BLaER1 treated with 17β-estradiol and CSF1 and Interleukin-3, amounts not matched to agents 10 nM and 100 nM (cell line): ENCODE data around the gene ABLIM2.

Source experiments
- H3K27ac ChIP-seq, 11 experiments: shearing (Covaris generic); formaldehyde crosslinking; 2 replicates each; pipeline ENCODE4 v1.8.1; 2022
- H3K27me3 ChIP-seq, 11 experiments: shearing (Covaris generic); formaldehyde crosslinking; 2 replicates each; pipeline ENCODE4 v1.8.1; 2022
- H3K36me3 ChIP-seq, 11 experiments: shearing (Covaris generic); formaldehyde crosslinking; 2 replicates each; pipeline ENCODE4 v1.8.1; 2022
- H3K4me1 ChIP-seq, 10 experiments: shearing (Covaris generic); formaldehyde crosslinking; 2 replicates each; pipeline ENCODE4 v1.8.1; 2022
- H3K4me2 ChIP-seq, 11 experiments: shearing (Covaris generic); formaldehyde crosslinking; 2 replicates each; pipeline ENCODE4 v1.8.1; 2022
- H3K4me3 ChIP-seq, 10 experiments: shearing (Covaris generic); formaldehyde crosslinking; 2 replicates each; pipeline ENCODE4 v1.8.1; 2022
- H3K9ac ChIP-seq, 11 experiments: shearing (Covaris generic); formaldehyde crosslinking; 2 replicates each; pipeline ENCODE4 v1.8.1; 2022
- H3K9me3 ChIP-seq, 11 experiments: shearing (Covaris generic); formaldehyde crosslinking; replicated peaks in 1 of 11; 2 replicates each; pipeline ENCODE4 v1.8.1; 2022
- H4K20me1 ChIP-seq, 11 experiments: shearing (Covaris generic); formaldehyde crosslinking; 2 replicates each; pipeline ENCODE4 v1.8.1; 2022
- Cebpa-rat ChIP-seq, 11 experiments: shearing (Covaris generic); IDR thresholded peaks; 2 replicates each; pipeline ENCODE4 v1.8.1; 2022

ABLIM2 gene

DNA sequence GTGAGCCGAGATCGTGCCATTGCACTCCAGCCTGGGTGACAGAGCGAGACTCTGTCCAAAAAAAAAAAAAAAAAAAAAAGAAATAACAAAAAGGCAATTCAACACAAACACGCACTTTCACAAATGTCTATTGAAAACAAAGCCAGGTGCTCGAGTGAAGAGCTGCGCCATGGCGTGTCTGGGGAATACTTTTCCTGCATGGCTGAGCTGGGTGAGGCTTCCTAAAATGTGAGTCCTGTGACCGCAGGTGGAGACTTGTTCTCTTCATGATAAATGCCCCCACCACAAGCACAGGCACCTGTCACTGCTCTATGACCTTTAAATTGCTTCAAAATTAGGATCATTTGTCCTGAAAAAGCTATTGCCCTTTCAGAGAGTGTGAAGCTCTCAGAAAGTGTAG is 4.0 kb upstream of the ABLIM2 start:
- TF ChIP-seq Cebpa-rat (IDR thresholded peaks at IDR 0.05) = no peak
- H3K4me1 ChIP-seq = peaks cover 42 to 88% (median 80%) of the 10 kb centered on the region in 10 experiments
- peaks cover 0 to 29% (median 7%) of the 10 kb centered on the region in 11 experiments; a peak in 13 of 22 replicates for H4K20me1 ChIP-seq
- peak overlapping the region in 10 of 11 experiments; percentile 5 to 100 (median 70); a peak in 19 of 22 replicates for H3K4me2 ChIP-seq
- 0 out of 22 replicates have a peak overlapping the region, but pooled peaks of 1 of the 11 experiments have one; percentile 18 for H3K9ac ChIP-seq
- H3K27me3 ChIP-seq = peaks cover 23 to 47% (median 26%) of the 10 kb centered on the region in 11 experiments
- no peak overlapping the region for H3K4me3 ChIP-seq
- H3K36me3 ChIP-seq = no peaks in the 10 kb centered on the region
- no peaks in the 10 kb centered on the region for H3K9me3 ChIP-seq
- H3K27ac ChIP-seq = no peak overlapping the region; a peak in 1 of 22 replicates

DNA sequence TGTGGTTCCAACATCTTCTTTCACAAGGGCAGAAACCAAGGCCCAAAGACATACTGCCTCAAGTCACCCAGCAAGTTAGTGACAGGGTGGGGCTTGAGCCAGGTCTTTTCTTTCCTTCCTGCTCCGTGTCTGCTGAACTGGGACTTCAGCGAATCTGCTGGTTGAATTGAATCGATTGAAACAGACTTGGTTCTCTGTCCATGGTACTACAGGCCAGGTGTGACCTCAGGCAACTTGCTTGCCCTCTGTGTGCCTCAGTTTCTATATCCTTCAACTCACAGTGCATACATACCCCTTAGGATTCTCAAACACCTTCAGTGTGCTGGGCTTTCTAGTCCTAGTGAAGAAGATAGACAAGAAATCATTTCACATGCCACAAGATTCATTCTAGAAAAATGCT is 2.0 kb upstream of the ABLIM2 start:
- Histone ChIP-seq H3K4me3 (no peak overlapping the region), H3K4me2 (peak overlapping the region in 8 of 11 experiments; percentile 98 to 100 (median 99); a peak in 13 of 22 replicates), H3K9me3 (no peaks in the 10 kb centered on the region), H3K27me3 (peaks cover 37 to 62% (median 41%) of the 10 kb centered on the region in 11 experiments), H3K27ac (no peak overlapping the region), H4K20me1 (peaks cover 0 to 36% (median 11%) of the 10 kb centered on the region in 11 experiments; a peak in 13 of 22 replicates), H3K36me3 (no peaks in the 10 kb centered on the region), H3K4me1 (peaks cover 33 to 89% (median 74%) of the 10 kb centered on the region in 10 experiments), H3K9ac (no peak overlapping the region)
- no peak for TF ChIP-seq Cebpa-rat (IDR thresholded peaks at IDR 0.05)

DNA sequence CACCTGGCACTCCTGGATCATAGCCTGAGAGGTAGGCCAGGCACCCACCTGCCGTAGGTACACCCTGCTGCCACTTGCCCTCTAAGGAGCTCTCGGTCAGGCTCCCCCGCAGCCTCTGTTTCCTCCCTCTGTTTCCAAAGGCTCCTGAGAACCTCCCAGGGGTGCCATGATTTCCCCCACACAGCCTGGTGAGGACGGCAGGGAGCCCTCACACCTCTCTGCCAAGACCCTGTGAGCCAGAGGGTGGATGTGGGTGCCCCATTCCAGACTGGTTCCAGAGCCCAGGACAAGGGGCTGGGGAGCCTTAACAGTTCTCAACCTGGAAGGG is 1.6 kb upstream of the ABLIM2 start:
- H3K9me3 ChIP-seq = no peaks in the 10 kb centered on the region
- TF ChIP-seq Cebpa-rat (IDR thresholded peaks at IDR 0.05) = no peak
- H3K4me2 ChIP-seq = peak overlapping the region; percentile 98 to 100 (median 100); a peak in 15 of 22 replicates
- H4K20me1 ChIP-seq = peaks cover 0 to 33% (median 11%) of the 10 kb centered on the region in 11 experiments; a peak in 13 of 22 replicates
- H3K27me3 ChIP-seq = peaks cover 37 to 62% (median 41%) of the 10 kb centered on the region in 11 experiments
- H3K4me1 ChIP-seq = peaks cover 29 to 85% (median 71%) of the 10 kb centered on the region in 10 experiments
- no peak overlapping the region for H3K27ac ChIP-seq
- no peaks in the 10 kb centered on the region for H3K36me3 ChIP-seq
- no peak overlapping the region for H3K4me3 ChIP-seq
- H3K9ac ChIP-seq = no peak overlapping the region

DNA sequence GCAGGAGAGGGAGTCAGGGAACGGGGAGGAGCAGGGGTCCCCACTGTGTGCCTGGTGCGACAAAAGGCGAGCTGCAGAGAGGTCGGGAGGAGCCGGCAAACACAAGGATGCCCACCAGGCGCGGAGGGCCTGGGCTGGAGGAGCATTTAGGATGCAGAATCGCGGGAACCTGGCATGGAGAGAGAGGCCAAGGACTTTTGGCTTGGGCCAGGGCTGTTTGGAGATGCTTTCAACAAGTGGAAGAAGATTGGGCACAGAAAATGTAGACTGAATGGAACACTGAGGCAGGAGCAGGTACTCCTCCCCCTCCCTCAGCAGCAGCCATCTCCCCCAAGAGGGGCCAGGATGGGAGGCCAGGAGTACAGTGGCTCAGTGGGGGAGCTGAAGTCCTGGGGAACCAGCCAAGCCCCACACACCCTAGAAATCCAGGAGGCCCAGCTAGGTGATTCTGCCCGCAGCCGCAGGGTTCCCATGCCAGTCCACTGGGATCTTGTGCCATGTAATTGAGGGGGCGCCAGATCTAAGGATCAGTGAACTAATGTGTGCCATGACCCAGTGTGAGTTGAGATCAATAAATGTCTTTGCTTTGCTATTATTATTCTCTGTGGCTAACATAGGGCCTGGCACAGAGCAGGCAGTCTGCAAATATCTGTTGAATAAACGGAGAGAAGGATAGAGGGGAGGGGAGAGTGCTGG is 1.1 kb upstream of the ABLIM2 start:
- H4K20me1 ChIP-seq = peaks cover 0 to 28% (median 11%) of the 10 kb centered on the region in 11 experiments; a peak in 13 of 22 replicates
- no peak for TF ChIP-seq Cebpa-rat (IDR thresholded peaks at IDR 0.05)
- H3K36me3 ChIP-seq = no peaks in the 10 kb centered on the region
- peaks cover 27 to 84% (median 65%) of the 10 kb centered on the region in 10 experiments for H3K4me1 ChIP-seq
- H3K4me3 ChIP-seq = peak overlapping the region; percentile 59 to 79 (median 70)
- H3K9me3 ChIP-seq = no peaks in the 10 kb centered on the region
- peaks cover 37 to 60% (median 41%) of the 10 kb centered on the region in 11 experiments for H3K27me3 ChIP-seq
- peak overlapping the region; percentile 98 to 100 (median 100) for H3K4me2 ChIP-seq
- H3K27ac ChIP-seq = peak overlapping the region in 8 of 11 experiments; percentile 33 to 75 (median 60); a peak in 12 of 22 replicates
- H3K9ac ChIP-seq = peak overlapping the region; percentile 59 to 80 (median 75)

DNA sequence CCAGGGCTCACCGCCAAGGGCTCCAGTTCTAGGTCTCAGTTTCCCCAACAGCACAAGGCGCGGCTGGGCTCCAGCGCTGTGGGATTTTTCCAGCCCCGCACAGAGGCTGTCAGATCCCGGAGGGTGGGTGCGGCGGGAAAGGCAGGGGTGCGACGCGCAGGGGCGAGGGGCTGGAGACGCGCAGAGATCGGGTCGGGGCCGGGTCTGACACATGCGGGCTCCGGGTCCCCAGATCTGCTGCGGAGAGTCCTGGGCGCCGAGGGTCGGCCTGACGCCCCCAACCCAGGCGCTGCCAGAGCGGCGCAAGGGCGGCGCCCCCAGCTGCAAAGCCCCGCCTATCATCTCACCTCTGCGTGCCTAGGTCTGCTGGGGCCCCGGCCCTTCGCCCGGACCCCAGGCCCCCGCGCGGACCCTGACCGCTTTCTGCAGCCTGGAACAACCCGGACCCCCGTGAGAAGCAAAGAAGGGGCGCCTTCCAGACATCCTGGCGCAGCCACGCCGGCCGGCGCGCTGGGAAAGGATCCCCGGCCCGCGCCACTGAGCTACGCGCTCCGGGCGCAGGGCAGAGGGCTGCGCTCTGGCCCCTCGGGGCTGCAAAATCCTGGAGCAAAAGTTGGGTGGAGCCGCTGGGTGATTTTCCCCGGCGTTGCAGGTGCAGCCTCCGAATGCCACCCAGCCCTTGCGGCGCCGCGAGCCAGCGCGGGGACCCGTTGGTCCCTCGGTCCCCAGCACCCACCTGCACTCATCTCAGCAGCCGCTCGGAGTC is 486 bp downstream of the ABLIM2 start:
- Histone ChIP-seq H4K20me1 (peaks cover 0 to 25% (median 11%) of the 10 kb centered on the region in 11 experiments; a peak in 13 of 22 replicates), H3K4me2 (peak overlapping the region; percentile 98 to 100 (median 100)), H3K4me3 (peak overlapping the region; percentile 59 to 79 (median 70)), H3K27me3 (peaks cover 37 to 46% (median 41%) of the 10 kb centered on the region in 11 experiments), H3K9ac (peak overlapping the region in 10 of 11 experiments; percentile 15 to 67 (median 56); a peak in 16 of 22 replicates), H3K36me3 (no peaks in the 10 kb centered on the region), H3K4me1 (peaks cover 17 to 69% (median 50%) of the 10 kb centered on the region in 10 experiments), H3K9me3 (no peaks in the 10 kb centered on the region), H3K27ac (no peak overlapping the region)
- no peak for TF ChIP-seq Cebpa-rat (IDR thresholded peaks at IDR 0.05)

DNA sequence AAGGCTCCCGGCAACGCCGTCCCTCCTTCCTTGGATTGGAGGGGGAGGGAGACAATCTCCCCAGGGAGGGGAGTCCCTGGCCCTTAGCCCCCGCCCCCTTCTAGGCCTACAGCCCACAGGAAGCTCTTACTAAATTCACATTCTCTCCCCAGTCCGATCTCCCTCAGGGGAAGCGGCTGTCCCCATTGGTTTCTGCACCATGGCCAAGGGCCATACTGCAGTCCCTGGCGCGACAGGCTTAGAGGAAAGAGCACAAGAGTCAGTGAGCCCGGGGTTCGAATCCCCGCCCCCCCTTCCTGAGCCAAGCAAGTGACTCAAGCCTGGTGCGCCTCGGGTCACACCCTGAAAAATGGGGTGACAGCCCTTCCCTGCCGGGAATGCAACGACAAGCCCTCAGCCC is 1.1 kb downstream of the ABLIM2 start:
- Histone ChIP-seq H3K9ac (no peak overlapping the region), H3K4me3 (peak overlapping the region in 9 of 10 experiments; percentile 59 to 79 (median 71); a peak in 16 of 20 replicates), H3K9me3 (no peaks in the 10 kb centered on the region), H3K27me3 (peaks cover 37 to 46% (median 39%) of the 10 kb centered on the region in 11 experiments), H3K36me3 (no peaks in the 10 kb centered on the region), H3K27ac (no peak overlapping the region), H3K4me2 (peak overlapping the region; percentile 98 to 100 (median 100)), H4K20me1 (peaks cover 0 to 20% (median 11%) of the 10 kb centered on the region in 11 experiments; a peak in 13 of 22 replicates), H3K4me1 (peaks cover 17 to 63% (median 44%) of the 10 kb centered on the region in 10 experiments)
- no peak for TF ChIP-seq Cebpa-rat (IDR thresholded peaks at IDR 0.05)

DNA sequence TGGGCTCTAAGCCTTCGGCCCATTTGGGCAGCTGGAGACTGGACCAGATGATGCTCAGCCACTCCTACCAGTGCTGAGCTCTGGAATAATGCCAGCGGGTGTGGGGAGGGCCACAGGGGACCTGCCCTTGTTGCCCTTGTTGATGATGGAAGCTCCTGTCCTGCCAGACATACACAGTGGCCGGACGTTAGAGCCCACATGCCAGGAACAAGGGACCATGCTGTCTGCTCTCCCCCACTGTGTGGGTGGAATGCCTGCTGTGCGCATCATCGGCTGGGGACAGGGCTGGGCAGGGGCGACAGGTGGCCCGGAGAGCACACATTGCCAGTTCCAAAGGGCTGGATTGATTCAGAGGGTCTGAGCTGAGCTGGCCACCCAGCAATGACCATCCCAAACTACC is 2.0 kb downstream of the ABLIM2 start:
- Histone ChIP-seq H3K9ac (no peak overlapping the region), H3K36me3 (no peaks in the 10 kb centered on the region), H3K27me3 (peaks cover 37 to 46% (median 39%) of the 10 kb centered on the region in 11 experiments), H3K4me3 (no peak overlapping the region), H3K9me3 (no peaks in the 10 kb centered on the region), H4K20me1 (peaks cover 0 to 21% (median 11%) of the 10 kb centered on the region in 11 experiments; a peak in 13 of 22 replicates), H3K4me1 (peaks cover 17 to 54% (median 35%) of the 10 kb centered on the region in 10 experiments), H3K4me2 (peak overlapping the region in 1 of 11 experiments; percentile 10; a peak in 1 of 22 replicates), H3K27ac (no peak overlapping the region)
- no peak for TF ChIP-seq Cebpa-rat (IDR thresholded peaks at IDR 0.05)

DNA sequence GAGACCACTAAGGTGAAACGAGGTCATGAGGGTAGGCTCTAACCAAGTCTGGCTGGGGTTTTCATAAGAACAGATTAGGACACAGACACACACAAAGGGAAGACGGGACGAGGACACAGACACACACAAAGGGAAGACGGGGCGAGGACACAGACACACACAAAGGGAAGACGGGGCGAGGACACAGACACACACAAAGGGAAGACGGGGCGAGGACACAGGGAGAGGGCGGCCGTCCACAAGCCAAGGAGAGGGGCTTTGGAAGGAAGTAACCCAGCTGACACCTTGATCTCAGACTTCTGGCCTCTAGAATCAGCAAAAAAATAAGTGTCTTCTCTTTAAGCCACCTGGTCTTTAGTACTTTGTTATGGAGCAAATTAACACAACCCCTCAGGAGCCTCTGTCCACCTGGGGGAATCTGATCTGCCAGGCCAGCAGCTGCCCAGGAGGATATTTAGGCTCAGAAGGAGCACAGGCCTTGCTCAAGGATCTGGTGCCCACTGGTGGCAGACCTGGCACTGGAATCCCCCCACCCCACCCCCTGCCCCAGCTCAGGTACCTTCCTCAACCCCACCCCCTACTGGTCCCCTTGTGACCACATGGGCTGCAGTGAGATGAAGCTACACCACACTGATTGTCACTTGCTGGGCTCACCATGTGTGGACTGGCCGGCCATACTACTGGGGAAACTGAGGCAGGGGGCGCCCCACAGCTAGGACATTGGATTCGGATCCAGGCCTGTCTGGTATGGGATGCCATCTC is 2.8 kb downstream of the ABLIM2 start:
- TF ChIP-seq Cebpa-rat (IDR thresholded peaks at IDR 0.05) = no peak
- no peaks in the 10 kb centered on the region for H3K36me3 ChIP-seq
- no peak overlapping the region for H3K27ac ChIP-seq
- H4K20me1 ChIP-seq = peaks cover 0 to 21% (median 11%) of the 10 kb centered on the region in 11 experiments; a peak in 13 of 22 replicates
- no peak overlapping the region for H3K9ac ChIP-seq
- H3K4me2 ChIP-seq = 0 out of 22 replicates have a peak overlapping the region, but pooled peaks of 1 of the 11 experiments have one; percentile 5
- peaks cover 17 to 50% (median 30%) of the 10 kb centered on the region in 10 experiments for H3K4me1 ChIP-seq
- H3K9me3 ChIP-seq = no peaks in the 10 kb centered on the region
- no peak overlapping the region for H3K4me3 ChIP-seq
- peaks cover 37 to 46% (median 39%) of the 10 kb centered on the region in 11 experiments for H3K27me3 ChIP-seq
